ENCODE results near the gene MOSPD2.

Gene MOSPD2

DNA sequence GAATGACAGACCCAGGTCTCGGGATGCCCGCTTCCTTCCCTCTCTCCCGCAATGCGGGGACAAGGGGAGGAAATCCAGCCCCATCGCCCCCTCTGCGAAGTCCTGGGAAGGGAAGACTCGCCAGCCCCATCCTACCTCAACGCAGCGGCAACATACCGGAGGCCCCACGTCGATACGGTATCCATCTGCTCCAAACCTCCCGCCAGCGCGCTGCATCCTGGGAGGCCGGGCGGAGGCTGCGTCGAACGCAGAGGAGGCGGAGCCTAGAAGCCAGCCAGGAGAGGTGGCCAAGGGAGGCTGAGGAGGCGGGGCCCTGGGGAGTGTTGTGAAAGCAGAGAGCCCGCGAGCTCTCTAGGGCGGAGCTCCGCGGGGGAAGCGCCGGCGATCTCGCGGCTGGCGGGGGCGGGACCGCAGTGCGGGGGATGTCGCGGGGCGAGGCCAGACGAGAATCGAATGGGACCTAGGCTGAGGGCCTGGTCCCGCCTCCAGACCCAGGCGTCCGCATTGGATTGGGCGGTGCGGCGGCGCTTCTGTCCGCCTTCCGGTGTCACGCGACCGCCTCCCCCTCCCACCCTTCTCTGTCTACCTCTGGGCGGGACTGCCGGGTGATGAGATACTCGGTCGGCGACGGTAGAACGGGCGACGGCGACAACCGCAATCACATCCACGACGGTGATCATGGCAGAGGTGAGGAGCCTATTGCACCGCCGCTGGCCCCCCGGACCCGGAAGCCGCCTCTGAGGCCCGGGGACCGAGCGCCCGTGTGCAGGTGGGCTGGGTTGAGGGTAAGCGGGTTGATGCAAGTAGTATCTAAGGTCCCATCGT is at the start of gene MOSPD2, which contains the start of gene FANCB:
Gene MOSPD2, plus strand, starts transcription at position 571 of the 825 bp plus-strand sequence. Its CDS starts 108 bp downstream, at position 679.
Gene FANCB, minus strand, starts transcription at position 219 of the 825 bp plus-strand sequence. CDS start 7,559 bp downstream, outside the sequence.
- DNase-seq (ENCODE audit: low read depth): peak; percentile 81

DNA sequence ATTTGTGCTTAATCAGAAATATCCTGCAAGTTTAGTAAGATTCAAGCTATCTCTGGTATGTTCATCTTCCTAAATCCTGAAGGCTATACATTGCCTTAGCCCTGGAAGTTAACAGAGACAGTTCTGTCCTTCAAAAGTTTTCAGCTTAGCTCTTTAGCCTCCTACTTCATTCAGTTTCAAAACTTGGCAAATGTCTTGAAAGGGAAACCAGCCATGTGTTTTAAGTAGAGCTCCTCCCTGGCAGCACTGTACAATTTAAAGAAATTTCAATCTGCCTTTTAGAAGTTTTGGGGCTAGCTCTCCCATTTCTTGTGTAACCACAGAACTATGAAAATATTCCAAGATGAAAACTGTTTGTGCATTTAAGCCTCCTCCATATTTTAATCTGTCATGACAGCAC is 47.4 kb upstream of the MOSPD2 start:
- DNase-seq (ENCODE audit: low read depth): no peak

DNA sequence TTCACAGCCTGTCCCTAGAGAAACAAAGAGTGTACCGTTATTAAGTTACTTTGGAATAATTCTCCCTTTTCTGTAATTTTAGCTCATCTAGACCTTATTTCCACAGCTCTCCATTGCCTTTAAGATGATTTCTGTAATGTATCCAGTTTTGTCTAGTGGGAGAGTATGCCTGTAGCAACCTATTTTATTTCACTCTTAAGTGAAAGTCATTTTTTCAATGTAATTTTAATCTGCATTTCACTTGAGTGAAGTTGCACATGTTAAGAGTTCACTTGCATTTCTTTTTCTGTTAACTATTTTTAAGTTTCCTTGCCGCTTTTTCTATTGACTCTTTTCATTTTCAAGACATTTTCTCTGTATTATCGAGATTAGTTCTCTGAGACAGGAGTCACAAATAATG is 46.9 kb upstream of the MOSPD2 start:
- no peak for DNase-seq (ENCODE audit: low read depth)

DNA sequence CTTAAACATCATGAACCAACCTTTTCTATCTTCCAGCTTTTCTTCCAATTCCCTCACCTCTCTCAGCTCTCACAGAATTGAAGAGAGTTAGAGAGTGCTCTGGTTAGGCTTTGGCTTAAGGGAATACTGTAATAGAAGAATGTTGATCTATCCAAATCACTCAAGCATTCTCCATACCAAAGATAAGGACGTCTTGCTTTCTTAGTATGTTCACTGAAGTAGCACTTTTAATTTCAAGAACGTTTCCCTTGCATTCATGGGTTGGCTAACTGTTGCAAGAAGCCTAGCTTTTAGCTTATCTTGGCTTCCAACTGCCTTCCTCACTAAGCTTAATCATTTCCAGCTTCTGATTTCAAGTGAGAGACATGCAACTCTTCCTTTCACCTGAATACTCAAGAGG is 43.6 kb upstream of the MOSPD2 start:
- DNase-seq (ENCODE audit: low read depth): no peak

DNA sequence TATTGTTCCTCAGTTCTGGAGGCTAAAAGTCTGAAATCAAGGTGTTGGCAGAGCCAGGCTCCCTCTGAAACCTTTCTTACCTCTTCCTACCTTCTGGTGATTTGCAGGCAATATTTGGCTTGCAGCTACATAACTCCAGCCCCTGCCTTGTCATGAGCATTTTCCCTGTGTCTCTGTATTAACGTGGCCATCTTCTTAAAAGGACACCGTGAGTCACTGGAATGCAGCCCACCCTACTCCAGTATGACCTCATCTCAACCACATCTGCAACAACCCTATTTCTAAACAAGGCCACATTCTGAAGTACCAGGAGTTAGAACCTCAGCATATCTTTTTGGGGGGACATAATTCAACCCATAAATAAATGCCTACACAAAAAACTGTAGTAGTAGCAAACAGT is 41.1 kb upstream of the MOSPD2 start:
- no peak for DNase-seq (ENCODE audit: low read depth)

DNA sequence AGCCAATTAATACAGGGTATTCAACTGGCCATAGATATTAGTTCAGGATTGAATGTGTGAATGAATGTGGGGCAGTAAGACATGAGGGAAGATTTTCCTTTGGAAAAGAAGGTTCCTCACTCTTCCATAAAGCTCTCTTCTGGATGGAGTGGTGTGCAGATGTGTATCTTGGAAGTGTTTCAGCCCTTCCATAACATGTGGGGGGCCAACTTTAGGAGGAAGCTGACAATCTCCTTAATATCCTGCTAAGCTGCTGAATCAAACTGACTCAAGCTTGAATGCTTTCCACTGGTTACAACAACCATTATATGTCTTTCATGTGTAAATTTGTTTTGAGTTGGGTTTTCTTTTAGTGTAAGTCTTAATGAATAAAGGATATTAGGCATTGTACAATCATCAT is 40.6 kb upstream of the MOSPD2 start:
- DNase-seq (ENCODE audit: low read depth): no peak

DNA sequence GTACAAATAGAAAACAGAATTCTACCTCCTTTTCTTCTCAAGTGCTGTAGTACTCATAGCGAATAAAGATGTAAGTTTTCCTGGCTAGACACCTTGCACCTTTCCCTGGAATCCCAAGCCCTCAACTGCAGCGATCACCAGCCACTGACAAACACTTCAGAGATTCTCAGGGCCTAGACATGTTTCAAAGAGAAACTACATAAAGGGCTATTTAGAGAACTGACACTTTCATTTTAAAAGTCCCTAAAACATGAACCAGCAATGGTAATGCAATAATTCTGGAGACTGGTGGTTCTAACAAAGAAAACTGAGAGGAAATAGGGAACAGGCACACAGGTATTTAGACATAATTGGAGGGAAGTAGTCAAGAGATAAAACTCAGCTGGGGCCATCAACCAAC is 36.1 kb upstream of the MOSPD2 start:
- no peak for DNase-seq (ENCODE audit: low read depth)

DNA sequence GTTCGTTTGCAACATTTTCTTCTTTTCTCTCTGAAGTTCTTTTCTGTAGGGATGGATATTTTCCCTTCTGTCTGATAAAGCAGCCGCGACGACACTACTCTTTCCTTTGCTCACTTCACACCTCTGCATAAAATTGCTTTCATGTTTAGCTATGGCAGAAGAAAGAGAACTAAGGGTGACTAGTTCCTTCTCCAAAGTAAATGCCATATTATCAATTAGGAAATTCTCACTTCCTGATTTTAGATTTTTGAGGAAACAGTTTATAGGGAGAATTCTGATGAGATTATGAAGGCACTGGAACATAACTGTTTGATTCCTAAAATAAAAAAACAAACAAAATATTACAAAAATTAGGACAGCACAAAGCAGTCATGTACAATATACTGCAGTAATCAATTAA is 29.6 kb upstream of the MOSPD2 start:
- no peak for DNase-seq (ENCODE audit: low read depth)

DNA sequence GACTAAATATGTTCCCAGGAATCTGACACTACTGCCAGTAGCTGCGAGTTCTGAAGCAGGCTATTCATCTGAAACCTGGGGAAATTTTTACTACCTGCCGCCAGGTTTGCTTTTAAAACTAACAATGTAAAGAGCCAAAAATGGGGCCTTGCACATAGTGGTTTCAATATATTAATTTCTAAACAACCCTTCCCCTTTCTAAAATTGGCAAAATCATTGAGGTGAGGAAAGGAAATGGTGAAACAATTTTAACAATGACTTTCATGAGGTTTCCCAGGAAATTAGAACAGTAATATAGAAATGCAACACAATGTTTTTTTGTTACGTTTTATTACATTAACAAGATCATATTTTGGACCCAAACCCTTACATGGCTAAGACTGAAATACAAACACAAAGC is 21.7 kb upstream of the MOSPD2 start:
- DNase-seq (ENCODE audit: low read depth): no peak

DNA sequence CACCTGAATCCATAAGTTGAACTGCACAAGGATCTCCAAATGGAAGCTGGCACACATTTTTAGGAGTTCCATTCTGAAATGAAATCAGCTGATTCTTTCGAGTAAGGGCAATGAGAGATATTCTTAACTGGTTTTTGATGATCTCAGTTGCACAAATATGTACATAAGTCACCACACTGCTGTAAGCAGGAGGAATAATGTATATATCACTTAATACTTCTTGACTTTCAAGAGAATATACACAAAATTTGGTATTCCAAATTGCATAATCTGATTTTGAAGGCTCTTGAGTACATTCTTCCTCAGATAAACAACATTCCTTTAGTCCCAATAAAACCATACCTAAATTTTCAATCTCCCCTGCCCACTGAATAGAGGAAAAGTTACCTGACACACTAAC is 8.6 kb upstream of the MOSPD2 start:
- DNase-seq (ENCODE audit: low read depth): no peak

DNA sequence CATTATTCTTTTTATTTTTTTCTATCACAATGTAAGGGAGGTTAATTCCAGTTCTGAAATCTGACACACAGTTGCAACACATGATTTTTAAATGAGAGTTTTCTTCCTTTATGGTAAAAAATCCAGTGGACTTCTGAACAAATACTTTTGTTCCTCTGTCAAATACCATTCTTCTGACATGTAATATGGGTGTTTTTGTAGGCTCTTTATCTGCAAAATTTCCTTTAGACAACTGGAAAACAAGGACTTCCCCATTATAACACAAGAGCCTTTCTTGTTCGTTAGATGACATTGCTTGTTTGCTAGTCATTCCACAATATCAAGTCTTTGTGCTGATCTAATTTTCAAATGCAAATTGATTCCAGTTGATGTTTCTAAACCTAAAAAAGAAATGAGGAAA is 8.0 kb upstream of the MOSPD2 start:
- DNase-seq (ENCODE audit: low read depth): no peak

DNA sequence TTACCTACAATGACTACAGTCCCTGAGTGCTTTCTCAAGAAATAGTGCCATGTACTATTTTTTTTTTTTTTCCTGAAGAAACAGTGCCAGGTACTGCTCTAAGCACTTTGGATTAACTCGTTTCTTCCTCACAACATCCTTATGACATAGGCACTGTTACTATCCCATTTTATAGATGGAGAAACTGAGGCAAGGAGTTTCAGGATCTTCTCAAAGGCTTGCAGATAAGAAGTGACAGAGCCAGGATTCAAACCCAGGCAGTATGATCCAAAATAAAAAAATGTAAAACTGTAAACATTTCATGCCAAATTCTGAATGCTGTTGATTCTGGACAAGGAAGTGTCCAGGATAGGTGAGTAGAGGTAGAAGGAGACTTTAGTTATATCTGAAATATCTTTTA is 1.5 kb upstream of the MOSPD2 start:
- DNase-seq (ENCODE audit: low read depth): no peak

DNA sequence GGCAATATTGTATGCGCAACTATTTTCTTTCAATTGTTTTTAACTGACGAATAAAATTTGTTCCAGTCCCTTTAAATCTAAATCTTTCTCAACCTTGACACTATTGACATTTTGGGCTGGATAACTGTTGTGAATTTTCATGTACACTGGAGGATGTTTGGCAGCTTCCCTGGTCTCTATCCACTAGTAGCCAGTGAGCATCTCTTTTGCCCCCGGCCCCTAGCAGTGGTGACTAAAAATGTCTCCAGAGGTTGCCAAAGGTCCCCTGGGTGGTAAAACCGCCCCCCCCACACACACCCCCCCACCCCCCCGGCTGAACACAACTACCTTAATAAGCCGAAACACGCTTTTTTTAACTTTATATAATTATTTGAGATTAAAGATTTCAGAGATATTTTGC is 866 bp upstream of the MOSPD2 start:
- no peak for DNase-seq (ENCODE audit: low read depth)

DNA sequence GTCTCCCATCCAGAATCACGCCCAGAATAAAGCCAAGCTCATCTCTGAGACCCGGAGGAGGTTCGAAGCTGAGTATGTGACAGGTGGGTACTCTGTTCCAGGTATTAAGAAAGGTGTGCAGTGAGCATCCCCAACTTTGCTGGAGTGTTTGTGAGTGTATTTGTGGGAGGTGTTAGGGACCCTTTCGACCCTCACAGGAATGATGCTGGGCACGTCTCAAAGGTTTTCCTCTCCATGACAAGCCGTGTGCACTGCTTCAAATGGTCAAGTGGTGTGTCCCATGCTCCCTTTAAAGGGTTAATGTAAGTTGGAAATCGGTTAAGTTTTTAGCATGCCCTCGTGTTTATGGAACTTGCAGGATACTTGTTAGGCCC is 442 bp downstream of the MOSPD2 start:
- DNase-seq (ENCODE audit: low read depth): no peak

DNA sequence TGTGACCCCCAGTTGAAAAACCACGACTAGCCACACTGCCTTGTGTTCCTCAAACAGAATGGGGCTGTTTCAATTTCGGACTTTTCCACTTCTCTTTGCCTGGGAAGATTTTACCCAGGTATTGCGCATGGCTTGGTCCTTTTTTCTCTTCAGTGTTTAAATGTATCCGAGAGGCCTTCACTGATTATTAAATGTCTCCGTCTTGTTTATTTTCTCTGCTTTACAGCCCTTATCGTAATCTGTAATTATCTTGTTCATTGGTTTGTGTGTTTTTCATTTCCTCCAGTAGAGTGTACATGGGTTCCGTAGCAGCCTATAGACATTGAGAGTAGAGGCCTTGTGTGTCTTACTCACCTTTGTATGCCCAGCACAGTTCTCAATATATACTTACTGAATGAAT is 2.4 kb downstream of the MOSPD2 start:
- no peak for DNase-seq (ENCODE audit: low read depth)

DNA sequence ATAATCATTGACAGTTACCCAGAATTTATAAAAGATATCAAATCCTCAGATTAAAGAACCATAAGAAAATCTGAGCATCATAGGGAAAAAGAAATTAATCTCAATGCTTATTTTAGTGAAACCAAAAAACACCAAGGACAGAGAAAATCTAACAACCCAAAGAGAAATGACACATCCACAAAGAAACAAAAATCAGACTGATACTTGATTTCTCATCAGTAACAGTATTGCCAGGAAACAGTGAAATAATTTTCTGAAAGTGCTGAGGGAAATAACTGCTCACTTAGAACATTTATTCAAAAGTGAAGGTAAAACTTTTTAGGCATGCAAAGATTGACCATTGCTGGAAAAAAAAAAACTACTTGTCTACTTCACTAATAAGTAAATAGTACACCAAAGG is 10.6 kb downstream of the MOSPD2 start:
- DNase-seq (ENCODE audit: low read depth): no peak

DNA sequence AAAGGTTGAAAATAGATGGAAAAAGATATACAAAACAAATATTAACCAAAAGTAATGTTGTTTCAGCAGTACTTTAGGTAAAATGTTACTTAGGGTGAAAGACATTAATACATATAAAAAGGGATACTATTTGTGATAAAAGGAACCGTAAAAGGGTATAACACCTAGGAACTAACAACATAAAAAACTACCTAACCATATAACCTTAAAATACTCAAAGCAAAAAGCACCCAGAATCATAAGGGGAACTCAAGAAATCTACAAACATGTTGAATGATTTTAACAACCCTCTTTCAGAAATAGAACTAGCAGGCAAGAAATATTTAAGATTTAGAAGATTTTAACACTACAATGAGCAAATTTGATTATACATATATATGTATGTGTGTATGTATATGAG is 11.5 kb downstream of the MOSPD2 start:
- DNase-seq (ENCODE audit: low read depth): no peak

DNA sequence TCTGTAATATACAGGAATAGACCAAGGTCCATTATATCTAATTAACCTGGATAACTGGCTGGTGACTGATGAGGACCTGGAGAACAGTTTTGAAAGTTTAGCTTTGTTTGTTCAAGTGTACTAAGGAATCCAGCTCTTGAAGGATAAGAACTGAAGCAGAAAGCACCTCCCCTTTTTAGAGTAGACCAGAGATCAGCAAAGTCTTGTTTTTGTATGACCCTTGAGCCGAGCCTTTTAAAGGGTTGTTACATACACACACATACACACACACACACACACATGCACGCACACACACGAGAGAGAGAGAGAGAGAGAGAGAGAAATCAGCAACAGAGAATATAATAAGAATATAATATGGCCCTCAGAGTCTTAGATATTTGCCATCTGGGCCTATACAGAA is 13.0 kb downstream of the MOSPD2 start:
- no peak for DNase-seq (ENCODE audit: low read depth)

DNA sequence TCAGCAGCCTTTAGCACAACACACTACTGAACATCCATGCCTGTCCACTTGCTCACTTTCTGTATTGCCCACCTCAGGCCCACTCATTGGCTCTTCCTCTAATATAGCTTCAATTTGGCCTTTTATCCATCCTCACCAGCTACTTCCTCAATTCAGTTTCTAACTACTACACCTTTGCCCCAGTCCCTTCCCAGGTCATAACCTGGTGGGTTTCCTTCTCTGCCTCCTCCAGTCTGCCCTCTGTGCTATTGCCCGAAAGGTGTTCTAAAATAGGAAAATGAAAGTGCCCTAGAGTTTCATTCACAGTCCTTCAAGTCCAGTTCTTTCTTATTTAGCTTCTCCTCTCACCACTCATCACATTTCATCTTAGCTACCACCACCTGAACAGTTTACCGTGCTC is 23.1 kb downstream of the MOSPD2 start:
- no peak for DNase-seq (ENCODE audit: low read depth)

DNA sequence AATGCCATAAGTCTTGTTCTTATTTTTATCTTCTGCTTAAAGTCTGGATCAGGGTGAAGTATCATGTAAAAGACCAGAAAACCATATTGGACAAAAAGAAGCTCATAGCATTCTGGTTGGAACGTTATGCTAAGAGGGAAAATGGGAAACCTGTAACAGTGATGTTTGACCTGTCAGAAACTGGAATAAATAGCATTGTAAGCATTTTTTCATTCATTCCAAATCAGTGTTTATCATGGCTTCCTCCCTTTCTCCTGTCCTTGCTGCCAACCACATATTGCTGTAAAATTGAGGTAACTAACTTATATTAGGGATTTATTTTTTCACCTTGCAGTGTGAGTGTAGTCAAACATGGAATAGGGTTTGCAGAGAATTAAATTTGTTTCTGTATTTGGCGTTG is 23.8 kb downstream of the MOSPD2 start:
- no peak for DNase-seq (ENCODE audit: low read depth)

DNA sequence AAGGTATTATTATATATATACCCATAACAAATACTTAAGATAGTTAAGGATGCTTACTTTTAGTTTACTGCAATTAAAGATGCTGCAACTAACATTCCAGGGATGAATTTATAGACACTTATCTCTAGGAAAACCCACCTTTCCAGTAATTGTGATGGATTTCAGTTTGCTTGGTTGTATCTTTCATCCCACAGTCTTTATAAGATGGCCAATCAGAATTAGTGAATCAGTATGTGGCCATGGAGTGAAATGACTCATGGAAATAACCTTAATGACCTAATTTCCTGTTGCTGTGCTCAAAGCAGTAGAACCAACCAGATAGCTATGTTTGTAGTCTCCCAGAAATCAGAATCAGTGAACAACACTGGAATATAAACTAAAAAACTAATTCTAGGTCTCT is 26.4 kb downstream of the MOSPD2 start:
- DNase-seq (ENCODE audit: low read depth): no peak

DNA sequence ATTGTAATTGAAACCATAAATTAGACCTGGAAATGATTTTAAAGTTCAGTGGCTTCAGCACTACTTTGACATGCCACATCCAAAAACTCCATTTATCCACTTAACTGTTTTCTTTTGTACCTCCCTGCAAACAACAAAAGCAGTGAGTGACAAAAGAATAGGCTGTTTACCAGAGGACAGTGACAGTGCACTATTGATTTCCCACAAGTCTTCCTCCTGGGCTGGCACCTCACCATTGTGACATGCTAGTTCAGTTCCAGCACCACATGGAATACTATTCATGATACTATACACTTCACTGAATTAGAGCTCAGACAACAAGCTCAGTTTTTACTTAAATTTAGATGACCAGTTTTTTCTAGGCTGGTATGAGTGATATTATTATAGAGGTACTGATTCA is 29.3 kb downstream of the MOSPD2 start:
- DNase-seq (ENCODE audit: low read depth): no peak

DNA sequence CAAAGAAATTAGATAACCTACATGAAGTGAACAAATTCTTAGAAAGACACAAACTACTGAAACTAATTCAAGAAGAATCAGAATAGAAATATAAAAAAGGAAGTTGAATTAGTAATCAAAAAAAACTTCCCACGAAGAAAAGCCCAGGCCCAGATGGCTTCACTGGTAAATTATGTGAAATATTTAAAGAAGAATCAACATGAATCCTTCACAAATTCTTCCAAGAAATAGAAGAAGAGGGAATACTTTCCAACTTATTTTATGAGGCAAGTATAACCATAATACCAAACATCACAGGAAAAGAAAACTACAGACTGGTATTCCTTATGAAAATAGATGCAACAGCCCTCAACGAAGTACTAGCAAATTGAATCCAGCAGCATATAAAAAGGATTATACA is 30.7 kb downstream of the MOSPD2 start:
- DNase-seq (ENCODE audit: low read depth): no peak

DNA sequence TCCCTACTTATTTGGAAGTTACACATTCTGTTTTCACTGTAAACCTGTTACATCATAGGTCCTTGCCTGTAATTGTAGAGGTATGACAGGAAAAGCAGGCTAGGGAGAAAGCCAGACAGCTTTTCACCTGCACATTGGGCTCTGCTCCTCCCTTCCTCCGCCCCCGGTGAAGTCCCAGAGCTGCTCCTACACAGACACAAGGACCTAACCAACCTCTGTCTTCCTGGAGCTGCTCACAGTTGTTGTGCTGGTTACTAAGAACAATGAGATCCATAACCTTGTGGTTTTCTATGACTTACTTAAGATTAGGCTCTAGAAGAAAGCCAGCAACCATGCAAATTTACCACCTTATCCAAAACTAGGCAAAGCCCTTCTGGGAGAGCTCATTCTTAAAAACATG is 40.0 kb downstream of the MOSPD2 start:
- no peak for DNase-seq (ENCODE audit: low read depth)
